EL (cell line): ENCODE results near the gene PRRT4.

ENCODE experiments used
- DNase-seq: peaks from one replicate; pipeline ENCODE4 v3.0.0-alpha.2; 2016

Gene PRRT4

GRCh38 chr7:128370491-128370890, 9.0 kb upstream of the PRRT4 start:
- no peak for DNase-seq

- DNase-seq = no peak
These were observed 5.5 kb upstream of the PRRT4 start for GRCh38 chr7:128366986-128367385.

GRCh38 chr7:128366300-128366699, 4.8 kb upstream of the PRRT4 start:
- DNase-seq = no peak

GRCh38 chr7:128365432-128365831, 3.9 kb upstream of the PRRT4 start:
- DNase-seq = no peak

GRCh38 chr7:128364166-128364870, 2.8 kb upstream of the PRRT4 start:
- no peak for DNase-seq

- no peak for DNase-seq
These were observed 1.8 kb upstream of the PRRT4 start for GRCh38 chr7:128363261-128363721.

GRCh38 chr7:128362670-128363069, 1.2 kb upstream of the PRRT4 start:
- DNase-seq = peak; percentile 19

GRCh38 chr7:128360359-128360678, 1.2 kb downstream of the PRRT4 start:
- no peak for DNase-seq

GRCh38 chr7:128359939-128360338, 1.6 kb downstream of the PRRT4 start:
- DNase-seq = no peak

- DNase-seq = no peak
These were observed 2.2 kb downstream of the PRRT4 start for GRCh38 chr7:128359336-128359735.

- no peak for DNase-seq
These were observed 3.3 kb downstream of the PRRT4 start for GRCh38 chr7:128358233-128358632.

- DNase-seq = no peak
These were observed 4.3 kb downstream of the PRRT4 start for GRCh38 chr7:128357217-128357613.

GRCh38 chr7:128356546-128357216, 4.8 kb downstream of the PRRT4 start:
- DNase-seq = no peak

- DNase-seq = no peak
These were observed 7.9 kb downstream of the PRRT4 start for GRCh38 chr7:128353610-128354009.

- no peak for DNase-seq
These were observed 8.3 kb downstream of the PRRT4 start for GRCh38 chr7:128353189-128353588.

GRCh38 chr7:128352636-128353035, 8.9 kb downstream of the PRRT4 start:
- no peak for DNase-seq

GRCh38 chr7:128352153-128352537, 9.3 kb downstream of the PRRT4 start:
- DNase-seq = no peak

- no peak for DNase-seq
These were observed 10.0 kb downstream of the PRRT4 start for GRCh38 chr7:128351296-128352152.

GRCh38 chr7:128350708-128351295, 10.7 kb downstream of the PRRT4 start:
- DNase-seq = no peak

GRCh38 chr7:128349466-128349825, 12.0 kb downstream of the PRRT4 start:
- DNase-seq = no peak

GRCh38 chr7:128347647-128348097, 13.8 kb downstream of the PRRT4 start:
- DNase-seq = peak; percentile 51

- no peak for DNase-seq
These were observed 17.1 kb downstream of the PRRT4 start for GRCh38 chr7:128344431-128344774.
